Mononuclear cell (primary cell): Measurements from ENCODE around the gene HOPX. TPM values are rescaled to one million over a fixed set of nuclear protein-coding genes. Genes with fewer than 3 reads are reported as not detected.
"Not testable (repeated sequence)": the region's sequence is repeated elsewhere in the genome, so short reads cannot be mapped to it uniquely, and the experiment has no call there.

Experiments
- H3K27me3 ChIP-seq: 2 replicates; pipeline ENCODE4 v1.6.0; 2011; ENCODE audit warnings: low read length, control low read depth; ENCODE audit not compliant: insufficient read depth
- H3K4me1 ChIP-seq: 2 replicates; pipeline ENCODE4 v1.5.1; 2011; ENCODE audit warnings: mild to moderate bottlenecking, low read length, control low read depth; ENCODE audit not compliant: insufficient read depth
- H3K4me3 ChIP-seq: 2 replicates; pipeline ENCODE4 v1.5.1; 2011; ENCODE audit warnings: mild to moderate bottlenecking, low read length, moderate library complexity
- H3K9me3 ChIP-seq: 2 replicates; pipeline ENCODE4 v1.5.1; 2011; ENCODE audit warnings: low read depth, mild to moderate bottlenecking, control low read depth, low read length
- total RNA-seq: library from RNA; depleted of rRNA; stranded (reverse); fragments of >200 nt; gene quantifications from one replicate; pipeline ENCODE4 v1.2.3, GENCODE V29; 2012

The HOPX gene
- total RNA-seq, 1 donor, result 21.8 TPM

DNA sequence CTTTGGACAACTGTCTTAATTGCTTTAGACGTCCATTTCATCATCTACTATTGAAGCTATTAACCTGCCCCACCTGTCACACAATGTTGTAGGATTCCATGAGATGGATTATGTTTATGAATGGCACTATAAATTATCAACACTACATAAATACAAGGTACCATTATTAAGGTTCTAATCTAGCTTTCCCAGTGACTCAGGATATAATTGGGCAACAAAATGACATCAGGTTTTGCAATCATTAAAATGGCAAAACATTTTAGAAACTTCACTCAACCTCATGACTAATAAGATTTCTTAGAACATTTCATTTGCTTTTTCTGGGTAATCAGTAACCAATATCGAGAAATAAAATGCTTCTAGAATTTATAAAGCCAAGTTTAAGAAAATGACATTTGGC is 9.2 kb downstream of the HOPX start:
- Histone ChIP-seq H3K4me1 (peaks cover 4% of the 10 kb centered on the region), H3K9me3 (no peaks in the 10 kb centered on the region), H3K4me3 (no peak overlapping the region), H3K27me3 (no peaks in the 10 kb centered on the region)

DNA sequence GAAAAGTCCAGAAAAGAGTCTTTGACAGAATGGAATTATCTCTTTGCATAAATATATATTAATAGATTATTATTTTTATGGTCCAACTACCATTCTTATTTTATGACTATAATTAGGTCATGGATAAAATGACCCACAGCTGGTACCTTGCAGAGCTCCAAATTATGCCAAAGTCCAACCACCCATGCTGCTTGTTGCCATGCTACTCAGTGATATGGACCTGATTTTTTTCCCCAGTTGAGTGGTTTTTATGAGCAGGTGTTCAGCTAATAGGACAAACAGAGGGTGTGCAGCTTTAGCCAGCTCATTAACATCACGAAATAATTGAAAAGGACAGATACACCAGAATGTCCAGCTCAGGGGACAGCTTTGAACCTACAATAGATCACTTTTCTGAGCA is 9.7 kb downstream of the HOPX start:
- H3K4me3 ChIP-seq, result no peak overlapping the region

GRCh38 chr4:56668267-56668666 is 12.8 kb downstream of the HOPX start:
- Histone ChIP-seq H3K4me3 (no peak overlapping the region), H3K9me3 (no peaks in the 10 kb centered on the region), H3K4me1 (peaks cover 10% of the 10 kb centered on the region), H3K27me3 (no peaks in the 10 kb centered on the region)

More for the DNA sequence above, 9.7 kb downstream of the HOPX start:
- H3K9me3 ChIP-seq, result no peaks in the 10 kb centered on the region
- peaks cover 4% of the 10 kb centered on the region for H3K4me1 ChIP-seq
- H3K27me3 ChIP-seq, result no peaks in the 10 kb centered on the region

- H3K9me3 ChIP-seq, H3K27me3 ChIP-seq, H3K4me3 ChIP-seq: not testable (repeated sequence)
- peaks cover 10% of the 10 kb centered on the region for H3K4me1 ChIP-seq
These were observed 13.7 kb downstream of the HOPX start for GRCh38 chr4:56667396-56667795.

DNA sequence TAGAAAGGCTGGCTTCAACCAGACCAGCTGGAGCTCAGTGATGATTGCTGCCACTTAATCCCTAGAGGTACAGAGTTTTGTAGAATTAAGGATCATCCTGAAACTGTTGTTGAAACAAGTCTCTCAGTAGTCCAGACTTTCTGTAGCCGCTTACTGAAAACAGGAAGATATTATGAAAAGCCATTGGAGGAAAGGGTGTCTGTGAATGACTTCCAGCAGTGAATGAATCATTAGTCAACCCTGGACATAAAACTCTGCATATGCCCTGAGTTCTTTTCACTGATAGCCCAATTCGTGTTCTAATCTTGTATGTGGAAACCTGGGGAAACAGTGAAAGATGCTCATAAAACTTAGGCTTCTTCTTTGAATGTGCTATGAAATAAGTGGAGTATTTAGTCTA is 14.8 kb downstream of the HOPX start:
- H3K9me3 ChIP-seq, result no peaks in the 10 kb centered on the region
- no peaks in the 10 kb centered on the region for H3K27me3 ChIP-seq
- H3K4me1 ChIP-seq, result peaks cover 6% of the 10 kb centered on the region
- H3K4me3 ChIP-seq, result no peak overlapping the region

DNA sequence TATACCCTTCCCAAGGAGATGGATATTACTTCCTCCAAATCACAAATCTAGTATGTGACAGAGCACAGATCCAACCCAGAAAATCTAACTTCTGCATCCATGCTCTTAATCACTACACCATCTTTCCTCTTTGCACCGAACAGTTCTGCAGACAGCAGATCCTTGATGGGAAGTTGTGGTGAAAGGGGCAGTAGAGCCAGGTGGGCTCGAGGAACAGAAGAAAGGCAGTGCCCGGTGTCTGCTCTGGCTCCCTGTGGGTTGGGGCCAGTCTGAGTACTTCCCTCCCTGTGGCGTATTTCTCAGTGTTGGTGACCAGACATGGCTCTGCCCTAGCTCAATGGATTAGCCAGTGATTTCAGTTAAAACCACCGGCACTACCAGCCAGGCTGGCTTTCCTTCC is 15.3 kb downstream of the HOPX start:
- Histone ChIP-seq H3K4me1 (peaks cover 6% of the 10 kb centered on the region), H3K27me3 (no peaks in the 10 kb centered on the region), H3K9me3 (no peaks in the 10 kb centered on the region), H3K4me3 (no peak overlapping the region)

GRCh38 chr4:56662782-56663468 is 18.2 kb downstream of the HOPX start:
- Histone ChIP-seq H3K4me3 (no peak overlapping the region), H3K4me1 (peaks cover 7% of the 10 kb centered on the region), H3K27me3 (peaks cover 6% of the 10 kb centered on the region), H3K9me3 (no peaks in the 10 kb centered on the region)

DNA sequence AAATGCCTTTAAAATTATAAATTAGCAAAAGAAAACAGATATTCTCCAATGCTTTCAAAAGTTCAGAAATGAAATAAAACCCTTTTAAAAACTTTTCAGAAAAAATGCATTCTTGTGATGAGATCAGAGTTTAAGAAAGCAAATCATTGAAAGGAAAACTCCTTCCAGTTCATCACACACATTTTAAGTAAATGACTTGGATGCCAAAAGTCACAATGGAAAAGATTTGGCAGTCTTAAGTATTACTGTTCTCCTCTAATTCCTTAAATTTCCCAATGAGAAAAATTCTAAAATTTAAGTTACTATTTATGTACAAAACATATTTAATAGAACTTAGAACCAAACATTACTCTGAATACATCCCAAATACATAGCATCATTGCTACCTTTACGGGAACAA is 21.1 kb downstream of the HOPX start:
- Histone ChIP-seq H3K9me3 (no peaks in the 10 kb centered on the region), H3K27me3 (peaks cover 30% of the 10 kb centered on the region)

GRCh38 chr4:56658528-56658927 is 22.6 kb downstream of the HOPX start:
- H3K4me3 ChIP-seq, result no peak overlapping the region
- peaks cover 39% of the 10 kb centered on the region for H3K27me3 ChIP-seq
- H3K4me1 ChIP-seq, result peaks cover 40% of the 10 kb centered on the region
- H3K9me3 ChIP-seq, result no peaks in the 10 kb centered on the region

More for the DNA sequence above, 21.1 kb downstream of the HOPX start:
- Histone ChIP-seq H3K4me1 (peaks cover 26% of the 10 kb centered on the region), H3K4me3 (no peak overlapping the region)

DNA sequence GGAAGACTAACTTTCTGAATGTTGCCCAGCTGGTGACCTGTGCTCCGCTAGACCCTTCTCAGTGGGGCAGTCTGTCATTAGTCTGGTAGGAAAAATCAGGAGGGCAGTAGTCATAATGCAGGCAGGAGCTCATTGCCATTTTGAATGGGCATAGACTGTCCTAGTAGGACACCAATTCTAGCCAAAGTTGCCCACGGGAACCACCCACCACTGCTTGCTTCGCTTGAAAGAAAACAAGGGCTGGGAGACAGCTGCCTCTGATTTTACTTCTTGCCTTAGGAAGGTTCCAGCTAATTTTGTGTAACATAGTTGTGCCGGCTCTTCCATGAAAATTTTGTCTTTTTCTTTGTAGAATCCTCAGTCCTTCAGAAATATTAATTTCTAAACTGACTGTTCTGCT is 23.3 kb downstream of the HOPX start:
- Histone ChIP-seq H3K4me1 (peaks cover 47% of the 10 kb centered on the region), H3K9me3 (no peaks in the 10 kb centered on the region), H3K4me3 (no peak overlapping the region), H3K27me3 (peaks cover 39% of the 10 kb centered on the region)

- H3K9me3 ChIP-seq, result no peaks in the 10 kb centered on the region
These were observed 24.0 kb downstream of the HOPX start for GRCh38 chr4:56657128-56657527.

GRCh38 chr4:56656346-56656643 is 24.8 kb downstream of the HOPX start:
- H3K27me3 ChIP-seq, result peaks cover 39% of the 10 kb centered on the region
- H3K9me3 ChIP-seq, result no peaks in the 10 kb centered on the region
- H3K4me1 ChIP-seq, result peaks cover 56% of the 10 kb centered on the region
- H3K4me3 ChIP-seq, result peak overlapping the region; percentile 45

More at GRCh38 chr4:56657128-56657527, 24.0 kb downstream of the HOPX start:
- no peak overlapping the region for H3K4me3 ChIP-seq
- peaks cover 39% of the 10 kb centered on the region for H3K27me3 ChIP-seq
- H3K4me1 ChIP-seq, result peaks cover 52% of the 10 kb centered on the region

GRCh38 chr4:56655627-56656345 is 25.3 kb downstream of the HOPX start:
- peaks cover 39% of the 10 kb centered on the region for H3K27me3 ChIP-seq
- H3K9me3 ChIP-seq, result no peaks in the 10 kb centered on the region
- H3K4me1 ChIP-seq, result peaks cover 56% of the 10 kb centered on the region
- H3K4me3 ChIP-seq, result peak overlapping the region; percentile 45

DNA sequence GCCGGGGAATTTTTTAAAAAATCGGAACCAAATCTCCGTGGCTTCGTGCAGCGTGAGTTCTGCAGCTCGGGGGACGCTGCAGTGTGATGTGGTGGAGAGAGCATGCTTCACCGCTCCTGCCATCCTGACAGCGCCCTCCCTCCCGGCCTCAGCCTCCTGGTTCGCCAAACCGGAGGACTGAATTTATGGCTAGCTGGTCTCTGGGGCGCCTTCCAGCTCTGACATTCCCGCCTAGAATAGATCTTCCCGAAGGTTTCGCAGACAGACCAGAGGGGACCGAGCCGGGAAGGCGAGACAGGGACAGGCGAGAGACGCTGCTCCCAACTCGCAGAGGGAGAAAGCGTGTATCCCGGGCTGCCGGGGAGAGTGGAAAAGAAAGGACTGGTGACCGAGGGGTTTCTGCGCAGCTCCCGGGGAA is 25.9 kb downstream of the HOPX start:
- H3K4me3 ChIP-seq, result peak overlapping the region; percentile 45
- H3K27me3 ChIP-seq, result peaks cover 39% of the 10 kb centered on the region
- peaks cover 61% of the 10 kb centered on the region for H3K4me1 ChIP-seq
- H3K9me3 ChIP-seq, result no peaks in the 10 kb centered on the region

GRCh38 chr4:56654238-56654632 is 26.9 kb downstream of the HOPX start:
- peaks cover 39% of the 10 kb centered on the region for H3K27me3 ChIP-seq
- H3K9me3 ChIP-seq, result no peaks in the 10 kb centered on the region
- H3K4me3 ChIP-seq, result no peak overlapping the region
- peaks cover 69% of the 10 kb centered on the region for H3K4me1 ChIP-seq
